Common myeloid progenitor, CD34-positive (primary cell): ENCODE data around the gene FAM13C. TPM values are rescaled to one million over a fixed set of nuclear protein-coding genes. Genes with fewer than 3 reads are reported as not detected.
A peak's percentile ranks its signal among the peaks of the same experiment; 100 is the strongest.
"Not testable (repeated sequence)": the region's sequence is repeated elsewhere in the genome, so short reads cannot be mapped to it uniquely, and the experiment has no call there.

Experiments
- CTCF ChIA-PET: fragments of 350-600 bp; sonication (Branson Sonifier 250); formaldehyde crosslinking; loops from one replicate; lab custom pipeline; 2021; ENCODE audit warnings: antibody characterized with exemption; lab: Charles Lee
- POLR2A ChIA-PET: fragments of 350-600 bp; sonication (Branson Sonifier 250); formaldehyde crosslinking; loops from one replicate; lab custom pipeline; 2021; ENCODE audit warnings: antibody characterized with exemption; lab: Charles Lee
- DNase-seq, 3 donors: peaks; one replicate each; pipeline versions ENCODE4 v3.0.0 to v3.0.0-alpha.2; 2013
- H3K27ac ChIP-seq, 2 experiments: 1 replicate in 1 of 2; 2 replicates in 1 of 2; pipeline ENCODE4 v1.7.0; 2013; ENCODE audit warnings: inconsistent platforms in 2 of 2, low read length in 2 of 2, mild to moderate bottlenecking in 2 of 2, low read depth in 1 of 2, moderate library complexity in 1 of 2; ENCODE audit not compliant: severe bottlenecking in 2 of 2, insufficient read depth in 1 of 2, poor library complexity in 1 of 2
- H3K27me3 ChIP-seq, 5 experiments: replicated peaks in 2 of 5; 1 replicate in 3 of 5; 2 replicates in 2 of 5; pipeline versions ENCODE4 v1.6.1 to v1.7.0; 2013; ENCODE audit warnings: low read length in 4 of 5, mild to moderate bottlenecking in 2 of 5, moderate library complexity in 2 of 5, inconsistent platforms in 1 of 5; ENCODE audit not compliant: insufficient read depth in 5 of 5, control insufficient read depth in 4 of 5
- H3K36me3 ChIP-seq, 4 experiments: 1 replicate in 2 of 4; 2 replicates in 2 of 4; pipeline versions ENCODE4 v1.6.1 to v1.7.0; 2013; ENCODE audit warnings: low read length in 3 of 4, control low read depth in 1 of 4, mild to moderate bottlenecking in 1 of 4; ENCODE audit not compliant: control insufficient read depth in 4 of 4, insufficient read depth in 4 of 4
- H3K4me1 ChIP-seq, 4 experiments: 1 replicate in 3 of 4; 2 replicates in 1 of 4; pipeline versions ENCODE4 v1.6.1 to v1.7.1; 2013; ENCODE audit warnings: low read length in 3 of 4, mild to moderate bottlenecking in 3 of 4, control low read depth in 1 of 4, inconsistent platforms in 1 of 4, moderate library complexity in 1 of 4; ENCODE audit not compliant: control insufficient read depth in 4 of 4, insufficient read depth in 4 of 4; ENCODE audit errors: control extremely low read depth in 1 of 4
- H3K4me3 ChIP-seq, 7 experiments: 1 replicate in 4 of 7; 2 replicates in 3 of 7; pipeline versions ENCODE4 v1.5.1 to v1.7.0; 2013; ENCODE audit warnings: mild to moderate bottlenecking in 7 of 7, low read length in 6 of 7, moderate library complexity in 6 of 7, inconsistent platforms in 2 of 7, low read depth in 2 of 7, control low read depth in 1 of 7; ENCODE audit not compliant: insufficient read depth in 4 of 7, control insufficient read depth in 1 of 7; ENCODE audit errors: extremely low read depth in 1 of 7
- H3K9me3 ChIP-seq, 5 experiments: 1 replicate in 4 of 5; 2 replicates in 1 of 5; pipeline versions ENCODE4 v1.6.1 to v1.7.1; 2013; ENCODE audit warnings: low read length in 4 of 5, mild to moderate bottlenecking in 2 of 5, inconsistent platforms in 1 of 5, low read depth in 1 of 5, moderate library complexity in 1 of 5; ENCODE audit not compliant: control insufficient read depth in 4 of 5, insufficient read depth in 2 of 5; ENCODE audit errors: control extremely low read depth in 1 of 5
- WGBS: methylation state at CpG from one replicate; pipeline ENCODE4 v1.1.5; 2013; ENCODE audit not compliant: insufficient coverage; 5-methylcytosine and 5-hydroxymethylcytosine counted together
- polyA plus RNA-seq: library from polyadenylated mRNA; unstranded; fragments of 120-200 nt; gene quantifications from one replicate; pipeline ENCODE4 v1.2.1, GENCODE V29; 2013

FAM13C gene
- 0.01 TPM for polyA plus RNA-seq

- Histone ChIP-seq H3K27me3 (peaks cover 0 to 27% (median 16%) of the 10 kb centered on the region in 5 experiments), H3K9me3 (no peaks in the 10 kb centered on the region), H3K27ac (no peak within 1 kb of the TSS), H3K4me3 (peak within 1 kb of the TSS; percentile 9 to 77 (median 54)), H3K4me1 (peaks cover 0 to 14% (median 9%) of the 10 kb centered on the region in 4 experiments), H3K36me3 (no peaks in the 10 kb centered on the region)
- POLR2A ChIA-PET: interaction anchor here (0.6 to 0.7 kb wide), 2 partner anchors 8 to 1068 kb away, joined by 3 read pairs; no protein-coding TSS in a partner anchor
- 0% methylated on average over 37 of the region's 41 CpGs for WGBS
- DNase-seq: peak; percentile 20 to 77 (median 64)
- CTCF ChIA-PET: interaction anchor here (1.0 kb wide), 1 partner anchor 13 kb away, joined by 3 read pairs; no protein-coding TSS in a partner anchor
These were observed at the start of gene FAM13C for GRCh38 chr10:59362144-59362958. Gene FAM13C, minus strand, starts transcription at chr10:59362549. Its CDS starts 89 bp downstream, at chr10:59362460.

- H3K27ac ChIP-seq: no peak overlapping the region
- no peaks in the 10 kb centered on the region for H3K9me3 ChIP-seq
- no peaks in the 10 kb centered on the region for H3K4me1 ChIP-seq
- no peak overlapping the region for H3K4me3 ChIP-seq
- no peaks in the 10 kb centered on the region for H3K27me3 ChIP-seq
- H3K36me3 ChIP-seq: no peaks in the 10 kb centered on the region
- 83% methylated on average over 1 of the region's 3 CpGs for WGBS
- CTCF ChIA-PET: interaction anchor here (0.6 kb wide), 1 partner anchor 69 kb away, joined by 3 read pairs; no protein-coding TSS in a partner anchor
- DNase-seq: no peak
- POLR2A ChIA-PET: no interaction called here
These were observed 42.9 kb upstream of the FAM13C start for GRCh38 chr10:59405235-59405634.

GRCh38 chr10:59400214-59400613, 37.9 kb upstream of the FAM13C start:
- POLR2A ChIA-PET: no interaction called here
- 86% methylated on average over 1 of the region's 1 CpG for WGBS
- Histone ChIP-seq H3K36me3 (no peaks in the 10 kb centered on the region), H3K9me3 (no peaks in the 10 kb centered on the region), H3K4me1 (no peaks in the 10 kb centered on the region), H3K27me3 (no peaks in the 10 kb centered on the region), H3K4me3 (no peak overlapping the region), H3K27ac (no peak overlapping the region)
- CTCF ChIA-PET: no interaction called here
- no peak for DNase-seq

- POLR2A ChIA-PET, H3K36me3 ChIP-seq, H3K27me3 ChIP-seq, H3K27ac ChIP-seq, CTCF ChIA-PET, H3K4me1 ChIP-seq, DNase-seq, H3K4me3 ChIP-seq, H3K9me3 ChIP-seq: not testable (repeated sequence)
- 91% methylated on average over 3 of the region's 4 CpGs for WGBS
These were observed 37.0 kb upstream of the FAM13C start for GRCh38 chr10:59399329-59399728.

GRCh38 chr10:59397961-59398360, 35.6 kb upstream of the FAM13C start:
- no CpG with 5 or more reads among the region's 3 CpGs for WGBS
- CTCF ChIA-PET: no interaction called here

GRCh38 chr10:59395984-59396383, 33.6 kb upstream of the FAM13C start:
- CTCF ChIA-PET: no interaction called here
- DNase-seq: no peak
- POLR2A ChIA-PET: no interaction called here
- H3K4me1 ChIP-seq: no peaks in the 10 kb centered on the region
- H3K27me3 ChIP-seq: no peaks in the 10 kb centered on the region
- H3K9me3 ChIP-seq: no peaks in the 10 kb centered on the region
- H3K4me3 ChIP-seq: no peak overlapping the region
- no peaks in the 10 kb centered on the region for H3K36me3 ChIP-seq
- H3K27ac ChIP-seq: no peak overlapping the region

More at GRCh38 chr10:59397961-59398360, 35.6 kb upstream of the FAM13C start:
- no peak overlapping the region for H3K4me3 ChIP-seq
- DNase-seq: no peak
- no peak overlapping the region for H3K27ac ChIP-seq
- H3K27me3 ChIP-seq: no peaks in the 10 kb centered on the region
- POLR2A ChIA-PET: no interaction called here
- H3K36me3 ChIP-seq: no peaks in the 10 kb centered on the region
- no peaks in the 10 kb centered on the region for H3K4me1 ChIP-seq
- no peaks in the 10 kb centered on the region for H3K9me3 ChIP-seq

GRCh38 chr10:59393349-59393748, 31.0 kb upstream of the FAM13C start:
- Histone ChIP-seq H3K9me3 (no peaks in the 10 kb centered on the region), H3K27me3 (no peaks in the 10 kb centered on the region), H3K27ac (no peak overlapping the region), H3K4me3 (no peak overlapping the region), H3K4me1 (no peaks in the 10 kb centered on the region), H3K36me3 (no peaks in the 10 kb centered on the region)
- no peak for DNase-seq
- WGBS: no CpG with 5 or more reads among the region's 1 CpG
- ChIA-PET POLR2A (no interaction called here), CTCF (no interaction called here)
